Loucy (cell line): Measurements from ENCODE around the gene RAB32.
A peak's percentile ranks its signal among the peaks of the same experiment; 100 is the strongest.

ENCODE experiments used
- H2AFZ ChIP-seq: fragments of 200-600 bp; sonication (generic); 2 replicates; pipeline ENCODE4 v1.6.0; 2016; ENCODE audit warnings: antibody characterized with exemption, mild to moderate bottlenecking, low read length, moderate library complexity
- H3F3A ChIP-seq: fragments of 200-600 bp; 2 replicates; pipeline ENCODE4 v1.6.0; 2016; ENCODE audit warnings: antibody characterized with exemption, low read depth, mild to moderate bottlenecking
- H3K27me3 ChIP-seq: fragments of 200-600 bp; sonication (generic); 2 replicates; pipeline ENCODE4 v1.6.1; 2014; ENCODE audit warnings: low read length, mild to moderate bottlenecking; ENCODE audit not compliant: insufficient read depth, poor library complexity, severe bottlenecking
- H3K36me3 ChIP-seq: fragments of 200-600 bp; sonication (generic); 2 replicates; pipeline ENCODE4 v1.6.1; 2016; ENCODE audit warnings: low read length; ENCODE audit not compliant: insufficient read depth
- H3K4me1 ChIP-seq: fragments of 200-600 bp; sonication (generic); 2 replicates; pipeline ENCODE4 v1.5.1; 2014; ENCODE audit warnings: low read length, mild to moderate bottlenecking; ENCODE audit not compliant: insufficient read depth, poor library complexity, severe bottlenecking
- H3K4me2 ChIP-seq: fragments of 200-600 bp; sonication (generic); 2 replicates; pipeline ENCODE4 v1.6.0; 2014; ENCODE audit warnings: antibody characterized with exemption, low read length, low read depth, mild to moderate bottlenecking; ENCODE audit not compliant: poor library complexity, severe bottlenecking
- H3K4me3 ChIP-seq: fragments of 200-600 bp; sonication (generic); 2 replicates; pipeline ENCODE4 v1.5.1; 2014; ENCODE audit warnings: low read length, mild to moderate bottlenecking, mixed read lengths; ENCODE audit not compliant: poor library complexity, severe bottlenecking
- H3K79me2 ChIP-seq: fragments of 200-600 bp; sonication (generic); 2 replicates; pipeline ENCODE4 v1.6.1; 2014; ENCODE audit warnings: low read length; ENCODE audit not compliant: insufficient read depth
- H3K9ac ChIP-seq: fragments of 200-600 bp; sonication (generic); 2 replicates; pipeline ENCODE4 v1.6.0; 2014; ENCODE audit warnings: mild to moderate bottlenecking, low read depth, low read length, moderate library complexity; ENCODE audit not compliant: poor library complexity, severe bottlenecking
- H3K9me2 ChIP-seq: fragments of 200-600 bp; sonication (generic); replicated peaks from 2 replicates; pipeline ENCODE4 v1.6.1; 2016; ENCODE audit warnings: low read depth, low read length, mixed read lengths
- H3K9me3 ChIP-seq: fragments of 200-600 bp; sonication (generic); 2 replicates; pipeline ENCODE4 v1.6.1; 2014; ENCODE audit warnings: mild to moderate bottlenecking, antibody characterized with exemption, low read length, low read depth; ENCODE audit not compliant: insufficient read depth
- H4K20me1 ChIP-seq: fragments of 200-600 bp; sonication (generic); 2 replicates; pipeline ENCODE4 v1.6.0; 2014; ENCODE audit warnings: antibody characterized with exemption, low read length, mild to moderate bottlenecking; ENCODE audit not compliant: insufficient read depth, poor library complexity, severe bottlenecking
- EZH2phosphoT487 ChIP-seq: fragments of 200-600 bp; IDR thresholded peaks from 2 replicates; pipeline ENCODE4 v1.6.1; 2018; ENCODE audit warnings: antibody characterized with exemption, mild to moderate bottlenecking, moderate library complexity, borderline replicate concordance
- TF ChIP-seq, protein P1 (sequence below): fragments of 200-600 bp; sonication (generic); conservative IDR thresholded peaks from 2 replicates; pipeline ENCODE4 v1.5.1; 2014; ENCODE audit warnings: mild to moderate bottlenecking, antibody characterized with exemption, low read length

Gene RAB32

GRCh38 chr6:146545581-146545980 lies 1.9 kb downstream of the RAB32 start:
- Histone ChIP-seq H2AFZ (peak overlapping the region; percentile 13; the same call in 1 of the 2 replicates), H3K36me3 (no peaks in the 10 kb centered on the region), H3K4me3 (peak overlapping the region; percentile 80), H3K9me3 (no peaks in the 10 kb centered on the region), H3K4me1 (peaks cover 31% of the 10 kb centered on the region), H3K79me2 (peaks cover 21% of the 10 kb centered on the region; the same call in 1 of the 2 replicates), H3K27me3 (no peaks in the 10 kb centered on the region), H3K4me2 (peak overlapping the region; percentile 62), H4K20me1 (no peaks in the 10 kb centered on the region), H3K9ac (peak overlapping the region; percentile 47), H3K9me2 (no peaks in the 10 kb centered on the region), H3F3A (no peaks in the 10 kb centered on the region)
- TF ChIP-seq, protein P1, sequence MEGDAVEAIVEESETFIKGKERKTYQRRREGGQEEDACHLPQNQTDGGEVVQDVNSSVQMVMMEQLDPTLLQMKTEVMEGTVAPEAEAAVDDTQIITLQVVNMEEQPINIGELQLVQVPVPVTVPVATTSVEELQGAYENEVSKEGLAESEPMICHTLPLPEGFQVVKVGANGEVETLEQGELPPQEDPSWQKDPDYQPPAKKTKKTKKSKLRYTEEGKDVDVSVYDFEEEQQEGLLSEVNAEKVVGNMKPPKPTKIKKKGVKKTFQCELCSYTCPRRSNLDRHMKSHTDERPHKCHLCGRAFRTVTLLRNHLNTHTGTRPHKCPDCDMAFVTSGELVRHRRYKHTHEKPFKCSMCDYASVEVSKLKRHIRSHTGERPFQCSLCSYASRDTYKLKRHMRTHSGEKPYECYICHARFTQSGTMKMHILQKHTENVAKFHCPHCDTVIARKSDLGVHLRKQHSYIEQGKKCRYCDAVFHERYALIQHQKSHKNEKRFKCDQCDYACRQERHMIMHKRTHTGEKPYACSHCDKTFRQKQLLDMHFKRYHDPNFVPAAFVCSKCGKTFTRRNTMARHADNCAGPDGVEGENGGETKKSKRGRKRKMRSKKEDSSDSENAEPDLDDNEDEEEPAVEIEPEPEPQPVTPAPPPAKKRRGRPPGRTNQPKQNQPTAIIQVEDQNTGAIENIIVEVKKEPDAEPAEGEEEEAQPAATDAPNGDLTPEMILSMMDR: no peak
- no peak for TF ChIP-seq EZH2phosphoT487

DNA sequence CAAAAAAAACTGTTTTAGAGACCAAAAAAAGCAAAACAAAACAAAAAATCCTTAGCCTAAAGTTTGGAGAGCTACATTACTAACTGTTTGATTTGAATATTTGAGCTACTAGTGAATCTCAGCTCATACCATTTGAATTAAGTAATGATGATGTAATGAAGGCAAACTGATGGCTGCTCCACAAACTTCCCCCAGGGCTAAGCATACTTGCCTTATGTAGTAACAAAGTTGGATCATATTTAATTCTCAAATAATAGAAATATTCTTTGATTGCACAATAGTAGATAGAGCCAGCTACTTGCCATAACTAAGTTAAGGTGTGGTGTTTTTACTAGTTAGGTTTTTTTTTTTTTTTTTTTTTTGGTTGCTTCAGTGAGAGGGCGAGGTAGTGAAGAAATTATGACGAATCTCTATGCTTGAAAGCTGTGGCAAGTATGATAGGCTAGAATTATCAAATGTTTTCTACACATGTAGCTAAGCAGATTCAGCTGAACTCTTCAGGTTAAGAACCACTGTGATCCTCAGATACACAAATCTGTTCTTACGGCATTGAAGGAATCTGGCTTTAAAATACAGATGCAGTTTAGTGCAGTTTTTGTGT lies 2.9 kb downstream of the RAB32 start:
- H4K20me1 ChIP-seq: no peaks in the 10 kb centered on the region
- H2AFZ ChIP-seq: no peak overlapping the region
- TF ChIP-seq, protein P1: no peak
- no peak for TF ChIP-seq EZH2phosphoT487
- H3F3A ChIP-seq: no peaks in the 10 kb centered on the region
- H3K36me3 ChIP-seq: no peaks in the 10 kb centered on the region
- peak overlapping the region; percentile 80 for H3K4me3 ChIP-seq
- no peak overlapping the region for H3K9ac ChIP-seq
- H3K4me2 ChIP-seq: peak overlapping the region; percentile 62
- H3K9me3 ChIP-seq: no peaks in the 10 kb centered on the region
- no peaks in the 10 kb centered on the region for H3K27me3 ChIP-seq
- H3K79me2 ChIP-seq: peaks cover 21% of the 10 kb centered on the region; the same call in 1 of the 2 replicates
- no peaks in the 10 kb centered on the region for H3K9me2 ChIP-seq
- H3K4me1 ChIP-seq: peaks cover 34% of the 10 kb centered on the region

GRCh38 chr6:146547889-146548288 lies 4.3 kb downstream of the RAB32 start:
- peaks cover 34% of the 10 kb centered on the region for H3K4me1 ChIP-seq
- peaks cover 21% of the 10 kb centered on the region; the same call in 1 of the 2 replicates for H3K79me2 ChIP-seq
- H4K20me1 ChIP-seq: no peaks in the 10 kb centered on the region
- TF ChIP-seq, protein P1: no peak
- no peak for TF ChIP-seq EZH2phosphoT487
- no peaks in the 10 kb centered on the region for H3K27me3 ChIP-seq
- peak overlapping the region; percentile 23 for H3K4me3 ChIP-seq
- H3K9me3 ChIP-seq: no peaks in the 10 kb centered on the region
- H3K9ac ChIP-seq: no peak overlapping the region
- H2AFZ ChIP-seq: no peak overlapping the region
- H3F3A ChIP-seq: no peaks in the 10 kb centered on the region
- H3K36me3 ChIP-seq: no peaks in the 10 kb centered on the region
- no peaks in the 10 kb centered on the region for H3K9me2 ChIP-seq
- peak overlapping the region; percentile 62 for H3K4me2 ChIP-seq
